Activated CD8-positive, alpha-beta memory T cell treated with anti-CD3 and anti-CD28 coated beads, Interleukin-2, amount 10 ng/mL, durations not matched to agents 7 days and 5 days (primary cell): Measurements from ENCODE around the gene IGSF21. TPM values are rescaled to one million over a fixed set of nuclear protein-coding genes. Genes with fewer than 3 reads are reported as not detected.
A peak's percentile ranks its signal among the peaks of the same experiment; 100 is the strongest.

Experiments
- ATAC-seq: fragments of 150-1000 bp; cut with Tn5 transposase; one replicate; pipeline ENCODE4 v1.10.0; 2021; ENCODE audit warnings: moderate library complexity
- CTCF ChIA-PET: fragments of 350-600 bp; sonication (Branson Sonifier 250); formaldehyde crosslinking; loops from one replicate; lab custom pipeline; 2021; ENCODE audit warnings: antibody characterized with exemption; lab: Charles Lee
- DNase-seq: peaks from one replicate; pipeline ENCODE4 v3.0.0-alpha.2; 2020
- H3K27ac Mint-ChIP-seq: one replicate; pipeline ENCODE4 v1.8.0; 2021; ENCODE audit warnings: mild to moderate bottlenecking, mixed read lengths
- H3K27me3 Mint-ChIP-seq: one replicate; pipeline ENCODE4 v1.8.0; 2021; ENCODE audit warnings: mixed read lengths
- H3K36me3 Mint-ChIP-seq: one replicate; pipeline ENCODE4 v1.8.0; 2021; ENCODE audit warnings: mild to moderate bottlenecking, mixed read lengths
- H3K4me1 Mint-ChIP-seq: one replicate; pipeline ENCODE4 v1.8.0; 2021; ENCODE audit warnings: mixed read lengths
- H3K4me3 Mint-ChIP-seq: one replicate; pipeline ENCODE4 v1.8.0; 2021; ENCODE audit warnings: mild to moderate bottlenecking, moderate library complexity, mixed read lengths
- H3K9me3 Mint-ChIP-seq: one replicate; pipeline ENCODE4 v1.8.0; 2022; ENCODE audit warnings: low read depth, mixed read lengths
- total RNA-seq, 2 experiments: library from RNA; stranded (reverse); gene quantifications; one replicate each; pipeline ENCODE4 v1.2.3, GENCODE V29; 2021

The IGSF21 gene
- total RNA-seq, 2 experiments from 2014 or later: not detected

DNA sequence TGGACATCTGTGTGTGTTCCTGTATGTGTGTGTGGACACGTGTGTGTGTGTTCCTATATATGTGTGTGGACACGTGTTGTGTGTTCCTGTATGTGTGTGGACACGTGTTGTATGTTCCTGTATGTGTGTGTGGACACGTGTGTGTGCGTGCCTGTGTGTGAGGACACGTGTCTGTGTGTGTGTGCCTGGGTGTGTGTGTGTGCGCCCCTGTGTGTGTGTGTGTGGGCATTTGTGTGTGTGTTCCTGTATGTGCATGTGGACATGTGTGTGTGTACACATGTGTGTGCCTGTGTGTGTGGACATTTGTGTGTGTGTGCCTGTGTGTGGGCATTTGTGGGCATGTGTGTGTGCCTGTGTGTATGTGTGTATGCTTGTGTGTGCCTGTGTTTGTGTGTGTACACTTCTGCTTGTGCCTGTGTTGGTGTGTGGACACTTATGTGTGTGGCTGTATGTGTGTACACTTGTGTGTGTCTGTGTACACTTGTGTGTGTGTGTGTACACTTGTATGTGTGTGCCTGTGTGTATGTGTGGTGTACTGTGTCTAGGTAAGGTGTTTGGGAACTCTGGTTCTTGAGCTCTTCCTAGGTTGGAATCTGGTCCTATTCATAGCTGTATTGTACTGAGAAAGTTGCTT lies 3.7 kb upstream of the IGSF21 start:
- ATAC-seq (no peak), DNase-seq (no peak)
- H3K36me3 Mint-ChIP-seq: no peaks in the 10 kb centered on the region
- CTCF ChIA-PET: no interaction called here
- no peak overlapping the region for H3K4me3 Mint-ChIP-seq
- H3K27ac Mint-ChIP-seq: no peak overlapping the region
- no peaks in the 10 kb centered on the region for H3K9me3 Mint-ChIP-seq
- no peaks in the 10 kb centered on the region for H3K4me1 Mint-ChIP-seq
- H3K27me3 Mint-ChIP-seq: peaks cover 25% of the 10 kb centered on the region

DNA sequence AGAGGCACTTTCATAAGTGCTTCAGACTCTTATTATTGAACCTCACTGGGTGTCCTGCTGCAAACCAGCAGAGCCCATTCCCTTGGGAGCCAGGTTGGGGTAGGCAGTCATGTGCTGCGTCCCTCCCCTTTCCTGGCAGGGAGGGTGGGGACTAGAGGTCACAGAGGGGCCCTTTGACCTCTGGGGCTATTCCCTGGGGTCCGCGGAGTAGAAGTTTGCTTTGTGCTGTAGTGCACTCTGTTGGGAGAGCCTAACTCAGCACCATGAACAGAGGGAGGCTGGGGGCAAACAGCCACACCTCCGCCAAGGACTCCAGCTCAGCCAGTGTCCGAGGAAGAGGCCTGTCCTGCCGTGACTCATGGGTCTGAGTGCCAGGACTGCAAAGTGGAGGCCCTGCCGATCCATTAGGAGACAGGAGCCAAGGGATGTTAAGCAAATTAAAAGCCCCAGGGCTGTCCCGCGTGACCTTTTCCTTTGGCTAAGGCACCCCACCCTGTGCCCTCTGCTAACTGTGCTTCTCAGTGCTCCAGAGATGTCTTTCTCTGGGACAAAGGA lies 3.0 kb upstream of the IGSF21 start:
- H3K4me3 Mint-ChIP-seq: no peak overlapping the region
- peaks cover 32% of the 10 kb centered on the region for H3K27me3 Mint-ChIP-seq
- ATAC-seq: no peak
- no peak for DNase-seq
- H3K9me3 Mint-ChIP-seq: no peaks in the 10 kb centered on the region
- CTCF ChIA-PET: no interaction called here
- no peak overlapping the region for H3K27ac Mint-ChIP-seq
- H3K4me1 Mint-ChIP-seq: no peaks in the 10 kb centered on the region
- no peaks in the 10 kb centered on the region for H3K36me3 Mint-ChIP-seq

DNA sequence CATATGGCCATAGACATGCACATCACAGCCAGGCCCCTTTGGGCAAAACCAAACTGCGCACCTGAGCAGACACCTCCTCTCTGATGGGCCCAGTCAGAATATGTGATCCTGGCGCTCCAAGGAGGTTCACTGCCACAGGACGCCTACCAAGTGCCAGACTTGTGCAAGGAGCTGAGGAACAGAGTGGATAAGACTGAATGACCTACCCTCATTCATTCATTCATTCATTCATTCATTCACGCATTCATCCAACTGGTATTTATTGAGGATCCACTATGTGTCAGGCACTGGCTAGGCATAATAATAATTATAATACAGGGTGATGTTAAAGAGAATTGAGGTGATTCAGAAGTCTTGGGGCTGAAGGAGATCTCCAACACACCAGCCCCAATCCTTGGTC lies 2.4 kb upstream of the IGSF21 start:
- Mint-ChIP-seq H3K4me3 (no peak overlapping the region), H3K27me3 (peaks cover 38% of the 10 kb centered on the region)

DNA sequence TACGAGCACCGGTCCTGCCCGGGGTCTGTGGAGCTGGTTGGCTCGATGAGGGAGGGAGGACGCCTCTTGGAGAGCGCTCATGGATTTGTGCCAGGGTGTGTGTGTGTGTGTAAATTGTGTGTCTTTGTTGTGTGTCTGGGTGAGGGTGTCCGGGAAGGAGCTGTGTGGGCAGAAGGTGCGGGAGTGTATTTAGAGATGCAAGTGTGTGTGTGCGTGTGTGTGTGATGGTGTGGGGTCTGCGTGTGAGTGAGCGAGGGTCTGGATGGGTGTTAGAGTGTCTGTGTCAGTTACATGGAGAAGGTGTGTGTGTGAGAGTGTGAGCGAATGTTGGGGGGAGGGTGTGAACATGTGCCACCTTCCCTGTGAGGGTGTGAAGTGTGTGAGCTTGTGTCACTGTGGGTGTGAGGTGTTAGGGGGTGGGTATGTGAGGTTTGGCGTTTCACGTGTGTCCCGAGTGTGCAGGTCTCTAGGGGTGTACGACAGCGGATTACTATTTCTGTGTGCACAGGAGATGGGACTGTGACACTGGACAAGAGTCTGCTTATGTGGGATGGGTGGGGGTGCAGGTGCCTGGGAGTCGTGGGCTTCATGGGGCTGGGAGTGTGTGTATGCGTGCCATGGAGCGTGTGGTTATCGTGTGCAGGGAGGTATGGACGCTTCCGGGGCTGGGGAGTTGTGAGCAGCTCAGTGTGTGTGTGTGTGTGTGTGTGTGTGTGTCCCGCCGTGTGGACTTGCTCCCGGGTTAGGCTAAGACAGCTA lies 880 bp downstream of the IGSF21 start:
- CTCF ChIA-PET: no interaction called here

More for the DNA sequence above, 2.4 kb upstream of the IGSF21 start:
- no peaks in the 10 kb centered on the region for H3K9me3 Mint-ChIP-seq
- ATAC-seq (no peak), DNase-seq (no peak)
- no peaks in the 10 kb centered on the region for H3K36me3 Mint-ChIP-seq
- H3K27ac Mint-ChIP-seq: no peak overlapping the region
- CTCF ChIA-PET: no interaction called here
- H3K4me1 Mint-ChIP-seq: no peaks in the 10 kb centered on the region

DNA sequence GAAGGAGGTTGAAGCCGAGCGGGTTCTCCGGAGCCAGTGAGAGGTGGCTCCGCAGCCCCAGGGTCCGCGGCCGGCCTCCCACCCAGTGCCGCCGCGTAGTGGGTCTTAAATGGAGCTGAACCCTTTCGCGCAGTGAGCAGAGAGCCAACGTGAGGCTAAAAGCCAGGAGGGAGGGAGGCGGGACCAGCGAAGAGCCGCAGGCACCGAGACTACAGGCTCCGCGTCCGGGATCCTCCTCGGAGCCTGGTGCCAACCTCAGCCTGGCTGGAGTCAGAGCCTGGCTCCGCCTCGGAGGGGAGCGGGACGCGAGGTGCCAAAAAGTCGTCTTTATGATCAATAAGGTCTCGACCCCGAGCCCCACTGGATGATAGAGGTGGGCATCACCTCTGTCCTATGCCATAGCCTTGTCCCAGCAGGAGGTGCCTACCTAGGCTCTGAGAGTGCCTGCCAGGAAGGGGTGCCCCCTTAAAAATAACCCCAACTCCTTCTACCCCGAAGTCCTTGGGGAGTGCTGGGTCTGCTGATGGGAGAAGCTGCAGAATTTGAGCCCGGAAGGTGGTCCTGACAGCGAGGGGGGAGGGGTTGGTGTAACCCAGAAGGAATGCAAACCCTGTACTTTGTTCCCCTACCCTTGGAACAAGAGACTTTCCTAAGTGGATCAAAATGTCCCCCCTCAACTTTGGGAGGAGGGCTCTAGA lies 1.6 kb downstream of the IGSF21 start:
- CTCF ChIA-PET: no interaction called here
- ATAC-seq: no peak
- Mint-ChIP-seq H3K27ac (no peak overlapping the region), H3K9me3 (no peaks in the 10 kb centered on the region), H3K4me3 (no peak overlapping the region), H3K36me3 (no peaks in the 10 kb centered on the region), H3K27me3 (peaks cover 59% of the 10 kb centered on the region), H3K4me1 (peaks cover 2% of the 10 kb centered on the region)
- DNase-seq: no peak

More for the DNA sequence above, 880 bp downstream of the IGSF21 start:
- no peaks in the 10 kb centered on the region for H3K36me3 Mint-ChIP-seq
- H3K9me3 Mint-ChIP-seq: no peaks in the 10 kb centered on the region
- ATAC-seq (no peak), DNase-seq (no peak)
- peaks cover 2% of the 10 kb centered on the region for H3K4me1 Mint-ChIP-seq
- H3K27ac Mint-ChIP-seq: peak overlapping the region; percentile 45
- peaks cover 59% of the 10 kb centered on the region for H3K27me3 Mint-ChIP-seq
- H3K4me3 Mint-ChIP-seq: no peak overlapping the region

DNA sequence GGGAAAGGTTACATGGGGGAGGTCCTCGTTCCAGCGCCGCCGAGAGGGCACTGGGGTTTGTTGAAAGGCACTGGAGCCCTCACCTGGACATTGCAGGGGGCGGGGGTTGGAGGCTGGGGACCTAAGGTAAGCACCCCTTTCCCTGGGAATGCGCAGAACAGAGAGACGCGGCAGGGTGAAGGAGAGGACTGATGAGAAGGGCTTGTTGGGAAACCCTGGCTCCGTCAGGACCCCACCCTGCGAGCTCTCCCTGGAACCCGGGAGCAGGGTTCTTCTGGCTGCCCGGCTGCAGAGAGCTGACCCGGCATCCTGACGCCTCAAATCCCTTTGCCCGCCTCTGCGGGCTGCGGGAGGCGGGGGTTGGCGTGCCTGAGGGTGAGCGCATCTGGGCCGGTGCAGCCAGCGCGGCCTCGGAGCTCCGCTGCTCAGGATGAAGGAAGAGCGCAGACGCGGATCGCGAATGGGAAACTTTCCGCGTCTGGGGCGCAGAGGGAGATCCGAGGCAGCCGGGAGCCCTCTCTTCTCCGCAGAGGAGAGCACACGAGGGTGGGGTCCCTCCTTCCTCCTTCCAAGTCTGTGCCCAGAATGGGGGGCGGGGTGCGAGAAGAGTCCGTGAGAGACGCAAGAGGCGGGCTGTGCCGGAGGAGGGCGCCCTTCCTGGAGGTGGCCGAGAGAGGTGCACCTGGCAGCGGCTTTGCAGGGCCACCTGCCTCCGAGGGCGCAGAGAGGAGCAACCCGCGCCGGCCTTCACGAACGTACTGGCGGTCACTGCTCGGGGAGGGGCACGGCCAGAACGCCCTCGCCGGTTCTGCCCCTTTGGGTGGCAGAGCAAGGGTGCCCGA lies 2.4 kb downstream of the IGSF21 start:
- CTCF ChIA-PET: no interaction called here

DNA sequence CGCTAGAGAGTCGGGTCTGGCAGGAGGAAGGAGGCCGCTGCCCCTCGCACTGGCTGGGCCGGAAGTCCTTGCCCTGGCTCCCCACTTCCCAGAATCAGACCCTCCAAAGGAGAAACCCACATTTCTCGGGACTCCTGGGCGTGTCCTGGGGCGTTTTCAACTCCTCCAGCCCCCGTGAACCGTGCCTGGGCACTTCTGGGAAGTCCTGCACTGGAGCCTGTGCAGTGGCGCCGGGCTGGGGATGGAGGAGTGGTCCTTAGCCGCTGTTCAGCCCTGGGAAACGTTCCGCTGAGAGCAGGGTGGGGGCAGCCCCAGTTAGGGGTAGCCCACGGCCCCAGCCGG lies 3.0 kb downstream of the IGSF21 start:
- peaks cover 59% of the 10 kb centered on the region for H3K27me3 Mint-ChIP-seq
- peaks cover 2% of the 10 kb centered on the region for H3K4me1 Mint-ChIP-seq
- H3K4me3 Mint-ChIP-seq: no peak overlapping the region
- H3K9me3 Mint-ChIP-seq: no peaks in the 10 kb centered on the region
- H3K36me3 Mint-ChIP-seq: no peaks in the 10 kb centered on the region
- no peak for ATAC-seq
- no peak overlapping the region for H3K27ac Mint-ChIP-seq
- DNase-seq: no peak
- CTCF ChIA-PET: no interaction called here

More for the DNA sequence above, 2.4 kb downstream of the IGSF21 start:
- H3K36me3 Mint-ChIP-seq: no peaks in the 10 kb centered on the region
- DNase-seq: no peak
- H3K4me3 Mint-ChIP-seq: no peak overlapping the region
- H3K9me3 Mint-ChIP-seq: no peaks in the 10 kb centered on the region
- no peak overlapping the region for H3K27ac Mint-ChIP-seq
- ATAC-seq: no peak
- H3K4me1 Mint-ChIP-seq: peaks cover 2% of the 10 kb centered on the region
- peaks cover 59% of the 10 kb centered on the region for H3K27me3 Mint-ChIP-seq

DNA sequence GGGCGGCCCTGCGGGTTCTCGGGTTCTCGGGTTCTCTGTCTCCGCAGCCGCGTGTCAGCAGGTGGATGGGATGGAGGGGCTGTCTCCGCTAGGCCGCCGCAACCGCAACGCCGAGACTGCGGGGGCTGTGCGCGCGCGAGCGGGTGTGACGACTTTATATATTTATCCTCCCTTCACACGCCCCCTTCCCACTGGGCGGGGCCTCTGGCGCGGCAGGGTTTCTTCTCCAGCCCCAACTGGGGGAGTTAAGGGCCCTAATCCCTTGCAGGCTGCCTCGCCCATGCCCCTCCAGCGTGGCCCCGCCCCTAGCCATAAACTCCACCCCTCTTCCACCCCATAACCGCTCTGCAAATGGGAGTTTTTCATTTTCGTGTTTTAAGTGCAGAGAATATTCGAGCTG lies 3.4 kb downstream of the IGSF21 start:
- Mint-ChIP-seq H3K27ac (no peak overlapping the region), H3K4me3 (no peak overlapping the region)
- DNase-seq: no peak

DNA sequence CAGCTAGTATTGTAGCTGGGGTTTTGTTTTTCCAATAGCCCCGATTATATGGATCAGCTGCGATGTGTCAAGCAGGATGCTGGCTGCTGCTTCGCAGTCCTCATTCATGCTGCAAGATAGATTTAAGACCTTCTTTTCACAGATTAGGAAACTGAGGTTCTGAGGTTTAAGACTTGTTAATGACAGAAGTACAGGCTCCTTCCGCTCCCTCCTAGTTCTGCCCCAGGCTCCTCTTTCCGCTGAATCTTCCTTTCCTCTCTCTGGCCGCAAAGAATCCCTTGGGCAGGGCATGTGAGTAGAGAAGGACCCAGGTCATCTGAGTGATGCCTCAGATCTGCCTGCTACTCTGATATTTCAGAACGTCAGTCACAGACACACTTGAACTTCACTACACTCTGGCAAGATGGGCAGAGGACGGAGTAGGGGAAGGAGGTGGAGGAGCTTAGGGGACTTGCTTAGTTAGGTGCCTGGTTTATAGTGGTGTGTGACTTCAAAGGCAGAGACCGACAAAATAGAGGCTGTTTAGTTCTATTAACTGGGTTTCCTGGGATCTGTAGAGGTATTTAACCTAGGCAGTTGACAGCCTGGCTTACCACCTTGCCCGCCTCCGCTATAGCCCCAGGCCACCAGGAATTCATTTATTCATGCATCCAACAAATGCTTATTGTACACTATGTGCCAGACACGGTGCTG lies 4.2 kb downstream of the IGSF21 start:
- CTCF ChIA-PET: interaction anchor here (1.6 kb wide), 1 partner anchor 11 kb away, joined by 5 read pairs; no protein-coding TSS in a partner anchor
- H3K36me3 Mint-ChIP-seq: no peaks in the 10 kb centered on the region
- H3K27ac Mint-ChIP-seq: no peak overlapping the region
- no peaks in the 10 kb centered on the region for H3K9me3 Mint-ChIP-seq
- H3K4me3 Mint-ChIP-seq: no peak overlapping the region
- peaks cover 57% of the 10 kb centered on the region for H3K27me3 Mint-ChIP-seq
- no peak for ATAC-seq
- peaks cover 2% of the 10 kb centered on the region for H3K4me1 Mint-ChIP-seq
- DNase-seq: no peak

More for the DNA sequence above, 3.4 kb downstream of the IGSF21 start:
- Mint-ChIP-seq H3K9me3 (no peaks in the 10 kb centered on the region), H3K36me3 (no peaks in the 10 kb centered on the region), H3K27me3 (peaks cover 59% of the 10 kb centered on the region), H3K4me1 (peaks cover 2% of the 10 kb centered on the region)
- ATAC-seq: no peak
- CTCF ChIA-PET: interaction anchor here (1.6 kb wide), 1 partner anchor 11 kb away, joined by 5 read pairs; no protein-coding TSS in a partner anchor

DNA sequence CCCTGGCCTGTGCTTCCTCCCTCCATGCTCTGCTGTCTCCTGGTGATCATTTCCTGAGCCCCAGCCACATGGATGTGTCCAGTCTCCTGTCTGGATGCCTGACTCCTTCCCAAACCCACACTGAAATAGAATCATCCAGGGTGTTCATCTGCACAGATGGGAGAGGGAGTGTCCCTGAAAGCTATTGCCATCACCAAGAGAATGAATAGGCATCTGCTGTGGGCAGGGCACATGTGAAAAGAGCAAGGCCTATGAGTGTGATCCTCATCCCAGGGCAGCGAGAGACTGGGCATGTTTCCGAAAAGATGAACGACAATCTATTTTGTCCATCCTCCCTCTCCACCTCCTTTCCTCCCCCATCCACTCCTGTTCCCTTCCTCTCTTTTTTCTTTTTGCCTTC lies 5.0 kb downstream of the IGSF21 start:
- H3K27me3 Mint-ChIP-seq: peaks cover 54% of the 10 kb centered on the region
- no peaks in the 10 kb centered on the region for H3K9me3 Mint-ChIP-seq
- no peak overlapping the region for H3K27ac Mint-ChIP-seq
- no peaks in the 10 kb centered on the region for H3K36me3 Mint-ChIP-seq
- peaks cover 2% of the 10 kb centered on the region for H3K4me1 Mint-ChIP-seq
- no peak overlapping the region for H3K4me3 Mint-ChIP-seq
- DNase-seq: no peak
- CTCF ChIA-PET: interaction anchor here (1.6 kb wide), 1 partner anchor 12 kb away, joined by 5 read pairs; no protein-coding TSS in a partner anchor
- no peak for ATAC-seq

DNA sequence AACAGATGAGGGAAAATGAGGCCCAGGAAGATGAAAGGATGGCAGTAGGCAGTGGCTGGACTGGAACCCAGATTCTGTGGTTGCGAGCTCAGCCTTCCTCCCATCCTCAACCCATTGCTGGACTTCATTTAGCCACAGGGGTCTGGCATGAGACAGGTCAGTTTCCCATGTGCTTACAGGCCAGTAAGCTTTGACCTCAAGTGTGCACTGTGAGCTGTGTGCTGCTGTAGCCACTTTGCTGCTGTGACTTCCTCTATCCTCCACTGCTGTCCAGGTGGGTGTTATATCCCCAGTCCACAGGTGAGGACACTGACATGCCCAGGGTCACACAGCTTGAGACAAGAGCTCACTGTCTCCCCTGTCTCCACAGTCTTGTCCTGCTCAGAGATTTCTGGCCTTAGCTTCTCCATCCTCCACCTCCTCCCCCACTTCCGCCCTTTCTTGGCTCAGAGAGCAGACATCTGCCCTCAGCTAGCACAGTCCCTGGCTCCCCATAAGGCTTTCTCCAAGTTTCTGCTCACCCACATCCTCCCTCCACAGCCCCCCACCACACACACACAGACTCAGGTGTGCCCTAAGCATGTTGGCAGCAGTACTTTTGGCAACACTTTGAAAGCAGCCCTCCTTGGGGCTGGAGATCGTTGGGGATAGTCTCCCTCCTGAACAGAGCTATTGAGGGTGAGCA lies 7.3 kb downstream of the IGSF21 start:
- Mint-ChIP-seq H3K4me1 (peaks cover 2% of the 10 kb centered on the region), H3K4me3 (no peak overlapping the region), H3K27me3 (peaks cover 38% of the 10 kb centered on the region), H3K9me3 (no peaks in the 10 kb centered on the region), H3K27ac (no peak overlapping the region), H3K36me3 (no peaks in the 10 kb centered on the region)
- DNase-seq: no peak
- CTCF ChIA-PET: no interaction called here
- ATAC-seq: no peak

DNA sequence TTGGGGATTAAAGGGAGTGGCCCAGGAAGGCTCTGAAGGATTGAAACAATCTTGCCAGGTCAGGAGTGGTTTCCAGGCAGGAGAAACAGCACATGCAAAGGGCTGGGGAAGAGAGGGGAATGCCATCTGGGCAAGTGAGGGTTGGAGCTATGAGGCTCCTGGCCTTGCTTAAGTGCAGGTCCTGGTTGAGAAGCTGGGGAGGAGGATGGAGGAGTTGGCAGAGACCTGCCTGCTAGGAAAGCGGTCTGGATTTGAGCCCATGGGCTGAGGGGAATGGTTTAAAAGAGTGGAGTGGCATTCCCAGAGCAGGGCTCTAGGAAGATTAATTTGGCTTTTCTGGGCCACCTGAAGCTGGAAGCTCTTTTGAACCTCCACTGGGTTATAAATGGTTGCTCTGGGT lies 9.2 kb downstream of the IGSF21 start:
- Mint-ChIP-seq H3K36me3 (no peaks in the 10 kb centered on the region), H3K4me1 (no peaks in the 10 kb centered on the region), H3K9me3 (no peaks in the 10 kb centered on the region), H3K4me3 (no peak overlapping the region), H3K27me3 (peaks cover 19% of the 10 kb centered on the region), H3K27ac (no peak overlapping the region)
- CTCF ChIA-PET: no interaction called here
- DNase-seq: no peak
- ATAC-seq: no peak
